GM23338 (cell line): ENCODE results near the gene FGF21. TPM values are rescaled to one million over a fixed set of nuclear protein-coding genes. Genes with fewer than 3 reads are reported as not detected.

ENCODE experiments used
- ATAC-seq: fragments of 200-7000 bp; cut with Tn5 transposase; 3 replicates; pipeline ENCODE4 v1.9.1; 2020
- DNase-seq: peaks from one replicate; pipeline ENCODE4 v3.0.0-alpha.2; 2015; ENCODE audit warnings: low spot score
- H2AFZ ChIP-seq: fragments of 200-600 bp; sonication (generic); 2 replicates; pipeline ENCODE4 v1.8.0; 2016; ENCODE audit warnings: antibody characterized with exemption, mild to moderate bottlenecking, moderate library complexity
- H3F3A ChIP-seq: fragments of 200-600 bp; sonication (generic); replicated peaks from 2 replicates; pipeline ENCODE4 v1.8.0; 2017; ENCODE audit warnings: antibody characterized with exemption, mixed run types, low read depth
- H3K27ac ChIP-seq: fragments of 200-600 bp; sonication (generic); 2 replicates; pipeline ENCODE4 v1.6.1; 2016; ENCODE audit warnings: low read depth
- H3K27me3 ChIP-seq: fragments of 200-600 bp; sonication (generic); 2 replicates; pipeline ENCODE4 v1.8.0; 2016; ENCODE audit warnings: mild to moderate bottlenecking, mixed run types, moderate library complexity; ENCODE audit not compliant: insufficient read depth
- H3K36me3 ChIP-seq: fragments of 200-600 bp; sonication (generic); 2 replicates; pipeline ENCODE4 v1.8.0; 2016; ENCODE audit warnings: mild to moderate bottlenecking; ENCODE audit not compliant: insufficient read depth
- H3K4me1 ChIP-seq: fragments of 200-600 bp; sonication (generic); 2 replicates; pipeline ENCODE4 v1.8.0; 2016; ENCODE audit warnings: mild to moderate bottlenecking, moderate library complexity; ENCODE audit not compliant: insufficient read depth
- H3K4me2 ChIP-seq: fragments of 200-600 bp; sonication (generic); 2 replicates; pipeline ENCODE4 v1.7.1; 2017; ENCODE audit warnings: mixed run types
- H3K4me3 ChIP-seq: fragments of 200-600 bp; sonication (generic); 2 replicates; pipeline ENCODE4 v1.6.1; 2016; ENCODE audit warnings: mixed run types
- H3K79me2 ChIP-seq: fragments of 200-600 bp; sonication (generic); replicated peaks from 2 replicates; pipeline ENCODE4 v1.8.0; 2017; ENCODE audit warnings: mild to moderate bottlenecking; ENCODE audit not compliant: insufficient read depth
- H3K9me2 ChIP-seq: fragments of 200-600 bp; sonication (generic); 2 replicates; pipeline ENCODE4 v1.8.0; 2017; ENCODE audit not compliant: insufficient read depth
- H4K20me1 ChIP-seq: fragments of 200-600 bp; sonication (generic); replicated peaks from 2 replicates; pipeline ENCODE4 v1.8.0; 2017; ENCODE audit warnings: mild to moderate bottlenecking; ENCODE audit not compliant: insufficient read depth
- H3K27ac Mint-ChIP-seq: 2 replicates; pipeline ENCODE4 v1.8.0; 2020; ENCODE audit warnings: inconsistent platforms, mild to moderate bottlenecking, moderate library complexity, mixed read lengths
- H3K27me3 Mint-ChIP-seq: 3 replicates; pipeline ENCODE4 v1.8.0; 2022; ENCODE audit warnings: low read depth, mild to moderate bottlenecking, moderate library complexity, mixed read lengths, inconsistent platforms; ENCODE audit not compliant: insufficient read depth, poor library complexity
- H3K36me3 Mint-ChIP-seq: 3 replicates; pipeline ENCODE4 v1.8.0; 2021; ENCODE audit warnings: low read depth, mild to moderate bottlenecking, inconsistent platforms, moderate library complexity, mixed read lengths
- H3K4me1 Mint-ChIP-seq: 3 replicates; pipeline ENCODE4 v1.8.0; 2020; ENCODE audit warnings: mild to moderate bottlenecking, inconsistent platforms, mixed read lengths
- H3K4me3 Mint-ChIP-seq: 3 replicates; pipeline ENCODE4 v1.8.0; 2021; ENCODE audit warnings: moderate library complexity, mild to moderate bottlenecking, inconsistent platforms, mixed read lengths
- H3K9me3 Mint-ChIP-seq: 3 replicates; pipeline ENCODE4 v1.8.0; 2020; ENCODE audit warnings: moderate library complexity, mild to moderate bottlenecking, inconsistent platforms, mixed read lengths
- CREB1 ChIP-seq: fragments of 250-450 bp; sonication (Bioruptor Pico); IDR thresholded peaks from 2 replicates; pipeline ENCODE4 v1.5.0; 2020; ENCODE audit warnings: low read depth, mild to moderate bottlenecking, moderate library complexity
- EZH2 ChIP-seq: fragments of 200-600 bp; sonication (generic); IDR thresholded peaks from one replicate; pipeline ENCODE4 v1.8.0; 2017; ENCODE audit warnings: antibody characterized with exemption, mild to moderate bottlenecking, low read depth; ENCODE audit not compliant: unreplicated experiment
- EZH2phosphoT487 ChIP-seq: fragments of 200-600 bp; sonication (generic); IDR thresholded peaks from one replicate; pipeline ENCODE4 v1.8.1; 2018; ENCODE audit warnings: antibody characterized with exemption; ENCODE audit not compliant: unreplicated experiment
- JUNB ChIP-seq: IDR thresholded peaks from one replicate; pipeline ENCODE4 v1.6.1; 2016; ENCODE audit warnings: antibody characterized with exemption; ENCODE audit not compliant: unreplicated experiment
- NANOG ChIP-seq: IDR thresholded peaks from 2 replicates; pipeline ENCODE4 v1.6.1; 2016; ENCODE audit warnings: antibody characterized with exemption, borderline replicate concordance
- POLR2AphosphoS5 ChIP-seq: IDR thresholded peaks from 2 replicates; pipeline ENCODE4 v1.6.1; 2016; ENCODE audit warnings: antibody characterized with exemption, low read depth
- STAT1 ChIP-seq: IDR thresholded peaks from one replicate; pipeline ENCODE4 v1.6.1; 2016; ENCODE audit warnings: antibody characterized with exemption; ENCODE audit not compliant: unreplicated experiment
- ZNF114 ChIP-seq: fragments of 250-450 bp; sonication (Bioruptor Pico); IDR thresholded peaks from 2 replicates; pipeline ENCODE4 v1.5.0; 2020; ENCODE audit warnings: mild to moderate bottlenecking, moderate library complexity
- ZNF331 ChIP-seq: fragments of 250-450 bp; sonication (Bioruptor Pico); IDR thresholded peaks from 2 replicates; pipeline ENCODE4 v1.5.0; 2020; ENCODE audit warnings: low read depth, mild to moderate bottlenecking, moderate library complexity
- polyA plus RNA-seq: library from polyadenylated mRNA; unstranded; fragments of >200 nt; fragmentation: Nextera tagmentation; extraction: Ambion mirVana; gene quantifications from 2 replicates; pipeline ENCODE4 v1.2.1, GENCODE V29; 2016
- total RNA-seq: library from RNA; depleted of rRNA; stranded (reverse); fragments of >200 nt; shearing (Covaris generic); gene quantifications from 2 replicates; pipeline ENCODE4 v1.2.3, GENCODE V29; 2014
- TF ChIP-seq, protein P1 (sequence below): IDR thresholded peaks from one replicate; pipeline ENCODE4 v1.6.1; 2018; ENCODE audit warnings: antibody characterized with exemption; ENCODE audit not compliant: unreplicated experiment
- TF ChIP-seq, protein P2 (sequence below): IDR thresholded peaks from 2 replicates; pipeline ENCODE4 v1.6.1; 2016; ENCODE audit warnings: antibody characterized with exemption
- TF ChIP-seq, protein P3 (sequence below), 2 experiments: fragments of 200-600 bp in 1 of 2; sonication (generic) in 1 of 2; conservative IDR thresholded peaks; 2 replicates each; pipeline versions ENCODE4 v1.5.1 to v1.6.1; 2016 to 2017; ENCODE audit warnings: antibody characterized with exemption in 2 of 2, low read depth in 2 of 2, mild to moderate bottlenecking in 2 of 2, moderate library complexity in 1 of 2
- TF ChIP-seq, protein P4 (sequence below): fragments of 250-450 bp; sonication (Bioruptor Pico); IDR thresholded peaks from 2 replicates; pipeline ENCODE4 v1.5.0; 2020; ENCODE audit warnings: mild to moderate bottlenecking, moderate library complexity

Gene FGF21
- total and polyA plus RNA-seq, 2 experiments from 2014 or later: 0.78 to 1.3 TPM

DNA sequence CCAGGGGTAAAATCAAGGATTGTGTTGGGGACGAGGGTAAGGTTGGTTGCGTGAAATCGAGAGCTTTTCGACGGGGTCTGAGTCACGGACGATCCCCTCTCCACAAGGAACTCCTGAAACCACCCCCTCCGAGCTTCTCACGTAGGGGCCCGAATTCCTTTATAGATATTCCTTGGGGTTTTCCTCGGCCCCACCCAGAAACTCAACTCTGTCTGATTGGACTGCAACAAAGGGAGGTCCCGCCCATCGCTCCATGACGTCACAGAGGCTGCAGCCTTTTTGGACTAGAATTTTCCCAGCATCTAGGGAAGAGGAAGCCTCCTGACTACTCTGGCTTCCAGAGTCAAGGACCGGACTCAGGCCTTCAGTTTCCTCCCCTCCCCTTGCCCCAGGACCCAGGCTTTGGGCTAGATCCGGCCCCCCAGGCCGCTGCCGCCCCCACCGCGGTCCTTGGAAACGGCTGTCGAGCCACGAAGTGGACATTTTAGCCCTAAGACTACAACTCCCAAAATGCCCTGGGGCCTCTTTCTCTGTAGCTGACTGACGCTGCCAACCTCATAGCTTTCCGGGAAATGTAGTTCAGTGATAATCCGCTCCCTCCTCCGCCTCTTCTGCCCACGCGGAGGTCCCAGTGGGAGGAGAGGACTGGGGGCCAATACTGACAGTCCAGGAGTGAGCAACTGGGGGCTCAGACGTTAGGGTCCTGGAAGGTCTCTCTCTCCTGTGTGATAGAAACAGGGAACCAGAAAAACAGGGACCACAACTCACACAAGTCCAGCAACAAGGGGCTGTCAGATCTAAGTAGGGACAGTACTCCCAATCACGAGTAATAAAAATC lies 8.4 kb upstream of the FGF21 start, which contains the start of gene IZUMO1:
Gene IZUMO1 (minus strand): TSS at position 172 of the 838 bp plus-strand sequence. CDS start 1,050 bp downstream, outside the sequence.
- peak within 1 kb of the TSS; percentile 68 for H3K4me3 Mint-ChIP-seq
- ATAC-seq: peak; percentile 78
- H3K27me3 Mint-ChIP-seq: peaks cover 24% of the 10 kb centered on the region
- DNase-seq: peak; percentile 97
- Histone ChIP-seq H3K9me2 (no peaks in the 10 kb centered on the region), H2AFZ (no peak within 1 kb of the TSS), H3K4me1 (peaks cover 19% of the 10 kb centered on the region), H3K27ac (peak within 1 kb of the TSS; percentile 81), H3F3A (peaks cover 12% of the 10 kb centered on the region; the same call in 1 of the 2 replicates), H3K4me2 (peak within 1 kb of the TSS; percentile 70), H3K36me3 (0 out of 2 replicates have a peak, but pooled peaks cover 6% of the 10 kb centered on the region), H4K20me1 (peaks cover 11% of the 10 kb centered on the region; the same call in 1 of the 2 replicates), H3K4me3 (peak within 1 kb of the TSS; percentile 56), H3K79me2 (peaks cover 33% of the 10 kb centered on the region), H3K27me3 (no peaks in the 10 kb centered on the region)
- H3K27ac Mint-ChIP-seq: peak within 1 kb of the TSS; percentile 94
- TF ChIP-seq POLR2AphosphoS5 (peak; percentile 70), ZNF331 (CRISPR knock-in tag) (no peak), EZH2 (no peak), STAT1 (no peak), JUNB (no peak), CREB1 (CRISPR knock-in tag) (peak; percentile 97), NANOG (no peak), ZNF114 (no peak), EZH2phosphoT487 (no peak)
- TF ChIP-seq, protein P1, sequence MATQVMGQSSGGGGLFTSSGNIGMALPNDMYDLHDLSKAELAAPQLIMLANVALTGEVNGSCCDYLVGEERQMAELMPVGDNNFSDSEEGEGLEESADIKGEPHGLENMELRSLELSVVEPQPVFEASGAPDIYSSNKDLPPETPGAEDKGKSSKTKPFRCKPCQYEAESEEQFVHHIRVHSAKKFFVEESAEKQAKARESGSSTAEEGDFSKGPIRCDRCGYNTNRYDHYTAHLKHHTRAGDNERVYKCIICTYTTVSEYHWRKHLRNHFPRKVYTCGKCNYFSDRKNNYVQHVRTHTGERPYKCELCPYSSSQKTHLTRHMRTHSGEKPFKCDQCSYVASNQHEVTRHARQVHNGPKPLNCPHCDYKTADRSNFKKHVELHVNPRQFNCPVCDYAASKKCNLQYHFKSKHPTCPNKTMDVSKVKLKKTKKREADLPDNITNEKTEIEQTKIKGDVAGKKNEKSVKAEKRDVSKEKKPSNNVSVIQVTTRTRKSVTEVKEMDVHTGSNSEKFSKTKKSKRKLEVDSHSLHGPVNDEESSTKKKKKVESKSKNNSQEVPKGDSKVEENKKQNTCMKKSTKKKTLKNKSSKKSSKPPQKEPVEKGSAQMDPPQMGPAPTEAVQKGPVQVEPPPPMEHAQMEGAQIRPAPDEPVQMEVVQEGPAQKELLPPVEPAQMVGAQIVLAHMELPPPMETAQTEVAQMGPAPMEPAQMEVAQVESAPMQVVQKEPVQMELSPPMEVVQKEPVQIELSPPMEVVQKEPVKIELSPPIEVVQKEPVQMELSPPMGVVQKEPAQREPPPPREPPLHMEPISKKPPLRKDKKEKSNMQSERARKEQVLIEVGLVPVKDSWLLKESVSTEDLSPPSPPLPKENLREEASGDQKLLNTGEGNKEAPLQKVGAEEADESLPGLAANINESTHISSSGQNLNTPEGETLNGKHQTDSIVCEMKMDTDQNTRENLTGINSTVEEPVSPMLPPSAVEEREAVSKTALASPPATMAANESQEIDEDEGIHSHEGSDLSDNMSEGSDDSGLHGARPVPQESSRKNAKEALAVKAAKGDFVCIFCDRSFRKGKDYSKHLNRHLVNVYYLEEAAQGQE: no peak
- TF ChIP-seq, protein P2, sequence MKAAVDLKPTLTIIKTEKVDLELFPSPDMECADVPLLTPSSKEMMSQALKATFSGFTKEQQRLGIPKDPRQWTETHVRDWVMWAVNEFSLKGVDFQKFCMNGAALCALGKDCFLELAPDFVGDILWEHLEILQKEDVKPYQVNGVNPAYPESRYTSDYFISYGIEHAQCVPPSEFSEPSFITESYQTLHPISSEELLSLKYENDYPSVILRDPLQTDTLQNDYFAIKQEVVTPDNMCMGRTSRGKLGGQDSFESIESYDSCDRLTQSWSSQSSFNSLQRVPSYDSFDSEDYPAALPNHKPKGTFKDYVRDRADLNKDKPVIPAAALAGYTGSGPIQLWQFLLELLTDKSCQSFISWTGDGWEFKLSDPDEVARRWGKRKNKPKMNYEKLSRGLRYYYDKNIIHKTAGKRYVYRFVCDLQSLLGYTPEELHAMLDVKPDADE: peak; percentile 97
- TF ChIP-seq, protein P3, sequence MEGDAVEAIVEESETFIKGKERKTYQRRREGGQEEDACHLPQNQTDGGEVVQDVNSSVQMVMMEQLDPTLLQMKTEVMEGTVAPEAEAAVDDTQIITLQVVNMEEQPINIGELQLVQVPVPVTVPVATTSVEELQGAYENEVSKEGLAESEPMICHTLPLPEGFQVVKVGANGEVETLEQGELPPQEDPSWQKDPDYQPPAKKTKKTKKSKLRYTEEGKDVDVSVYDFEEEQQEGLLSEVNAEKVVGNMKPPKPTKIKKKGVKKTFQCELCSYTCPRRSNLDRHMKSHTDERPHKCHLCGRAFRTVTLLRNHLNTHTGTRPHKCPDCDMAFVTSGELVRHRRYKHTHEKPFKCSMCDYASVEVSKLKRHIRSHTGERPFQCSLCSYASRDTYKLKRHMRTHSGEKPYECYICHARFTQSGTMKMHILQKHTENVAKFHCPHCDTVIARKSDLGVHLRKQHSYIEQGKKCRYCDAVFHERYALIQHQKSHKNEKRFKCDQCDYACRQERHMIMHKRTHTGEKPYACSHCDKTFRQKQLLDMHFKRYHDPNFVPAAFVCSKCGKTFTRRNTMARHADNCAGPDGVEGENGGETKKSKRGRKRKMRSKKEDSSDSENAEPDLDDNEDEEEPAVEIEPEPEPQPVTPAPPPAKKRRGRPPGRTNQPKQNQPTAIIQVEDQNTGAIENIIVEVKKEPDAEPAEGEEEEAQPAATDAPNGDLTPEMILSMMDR (conservative IDR thresholded peaks at IDR 0.05; ENCODE audit: low read depth in 2 of 2): no peak
- TF ChIP-seq, protein P4, sequence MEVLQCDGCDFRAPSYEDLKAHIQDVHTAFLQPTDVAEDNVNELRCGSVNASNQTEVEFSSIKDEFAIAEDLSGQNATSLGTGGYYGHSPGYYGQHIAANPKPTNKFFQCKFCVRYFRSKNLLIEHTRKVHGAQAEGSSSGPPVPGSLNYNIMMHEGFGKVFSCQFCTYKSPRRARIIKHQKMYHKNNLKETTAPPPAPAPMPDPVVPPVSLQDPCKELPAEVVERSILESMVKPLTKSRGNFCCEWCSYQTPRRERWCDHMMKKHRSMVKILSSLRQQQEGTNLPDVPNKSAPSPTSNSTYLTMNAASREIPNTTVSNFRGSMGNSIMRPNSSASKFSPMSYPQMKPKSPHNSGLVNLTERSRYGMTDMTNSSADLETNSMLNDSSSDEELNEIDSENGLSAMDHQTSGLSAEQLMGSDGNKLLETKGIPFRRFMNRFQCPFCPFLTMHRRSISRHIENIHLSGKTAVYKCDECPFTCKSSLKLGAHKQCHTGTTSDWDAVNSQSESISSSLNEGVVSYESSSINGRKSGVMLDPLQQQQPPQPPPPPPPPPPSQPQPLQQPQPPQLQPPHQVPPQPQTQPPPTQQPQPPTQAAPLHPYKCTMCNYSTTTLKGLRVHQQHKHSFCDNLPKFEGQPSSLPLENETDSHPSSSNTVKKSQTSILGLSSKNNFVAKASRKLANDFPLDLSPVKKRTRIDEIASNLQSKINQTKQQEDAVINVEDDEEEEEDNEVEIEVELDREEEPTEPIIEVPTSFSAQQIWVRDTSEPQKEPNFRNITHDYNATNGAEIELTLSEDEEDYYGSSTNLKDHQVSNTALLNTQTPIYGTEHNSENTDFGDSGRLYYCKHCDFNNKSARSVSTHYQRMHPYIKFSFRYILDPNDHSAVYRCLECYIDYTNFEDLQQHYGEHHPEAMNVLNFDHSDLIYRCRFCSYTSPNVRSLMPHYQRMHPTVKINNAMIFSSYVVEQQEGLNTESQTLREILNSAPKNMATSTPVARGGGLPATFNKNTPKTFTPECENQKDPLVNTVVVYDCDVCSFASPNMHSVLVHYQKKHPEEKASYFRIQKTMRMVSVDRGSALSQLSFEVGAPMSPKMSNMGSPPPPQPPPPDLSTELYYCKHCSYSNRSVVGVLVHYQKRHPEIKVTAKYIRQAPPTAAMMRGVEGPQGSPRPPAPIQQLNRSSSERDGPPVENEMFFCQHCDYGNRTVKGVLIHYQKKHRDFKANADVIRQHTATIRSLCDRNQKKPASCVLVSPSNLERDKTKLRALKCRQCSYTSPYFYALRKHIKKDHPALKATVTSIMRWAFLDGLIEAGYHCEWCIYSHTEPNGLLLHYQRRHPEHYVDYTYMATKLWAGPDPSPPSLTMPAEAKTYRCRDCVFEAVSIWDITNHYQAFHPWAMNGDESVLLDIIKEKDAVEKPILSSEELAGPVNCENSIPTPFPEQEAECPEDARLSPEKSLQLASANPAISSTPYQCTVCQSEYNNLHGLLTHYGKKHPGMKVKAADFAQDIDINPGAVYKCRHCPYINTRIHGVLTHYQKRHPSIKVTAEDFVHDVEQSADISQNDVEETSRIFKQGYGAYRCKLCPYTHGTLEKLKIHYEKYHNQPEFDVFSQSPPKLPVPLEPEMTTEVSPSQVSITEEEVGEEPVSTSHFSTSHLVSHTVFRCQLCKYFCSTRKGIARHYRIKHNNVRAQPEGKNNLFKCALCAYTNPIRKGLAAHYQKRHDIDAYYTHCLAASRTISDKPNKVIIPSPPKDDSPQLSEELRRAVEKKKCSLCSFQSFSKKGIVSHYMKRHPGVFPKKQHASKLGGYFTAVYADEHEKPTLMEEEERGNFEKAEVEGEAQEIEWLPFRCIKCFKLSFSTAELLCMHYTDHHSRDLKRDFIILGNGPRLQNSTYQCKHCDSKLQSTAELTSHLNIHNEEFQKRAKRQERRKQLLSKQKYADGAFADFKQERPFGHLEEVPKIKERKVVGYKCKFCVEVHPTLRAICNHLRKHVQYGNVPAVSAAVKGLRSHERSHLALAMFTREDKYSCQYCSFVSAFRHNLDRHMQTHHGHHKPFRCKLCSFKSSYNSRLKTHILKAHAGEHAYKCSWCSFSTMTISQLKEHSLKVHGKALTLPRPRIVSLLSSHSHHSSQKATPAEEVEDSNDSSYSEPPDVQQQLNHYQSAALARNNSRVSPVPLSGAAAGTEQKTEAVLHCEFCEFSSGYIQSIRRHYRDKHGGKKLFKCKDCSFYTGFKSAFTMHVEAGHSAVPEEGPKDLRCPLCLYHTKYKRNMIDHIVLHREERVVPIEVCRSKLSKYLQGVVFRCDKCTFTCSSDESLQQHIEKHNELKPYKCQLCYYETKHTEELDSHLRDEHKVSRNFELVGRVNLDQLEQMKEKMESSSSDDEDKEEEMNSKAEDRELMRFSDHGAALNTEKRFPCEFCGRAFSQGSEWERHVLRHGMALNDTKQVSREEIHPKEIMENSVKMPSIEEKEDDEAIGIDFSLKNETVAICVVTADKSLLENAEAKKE (CRISPR knock-in tag): no peak
- H3K4me1 Mint-ChIP-seq: peaks cover 26% of the 10 kb centered on the region
- peaks cover 41% of the 10 kb centered on the region for H3K36me3 Mint-ChIP-seq
- H3K9me3 Mint-ChIP-seq: no peaks in the 10 kb centered on the region; the same call in 2 of the 3 replicates
